ENCODE data around the gene GEMIN4.
"Not testable (repeated sequence)": the region's sequence is repeated elsewhere in the genome, so short reads cannot be mapped to it uniquely, and the experiment has no call there.

Gene GEMIN4

DNA sequence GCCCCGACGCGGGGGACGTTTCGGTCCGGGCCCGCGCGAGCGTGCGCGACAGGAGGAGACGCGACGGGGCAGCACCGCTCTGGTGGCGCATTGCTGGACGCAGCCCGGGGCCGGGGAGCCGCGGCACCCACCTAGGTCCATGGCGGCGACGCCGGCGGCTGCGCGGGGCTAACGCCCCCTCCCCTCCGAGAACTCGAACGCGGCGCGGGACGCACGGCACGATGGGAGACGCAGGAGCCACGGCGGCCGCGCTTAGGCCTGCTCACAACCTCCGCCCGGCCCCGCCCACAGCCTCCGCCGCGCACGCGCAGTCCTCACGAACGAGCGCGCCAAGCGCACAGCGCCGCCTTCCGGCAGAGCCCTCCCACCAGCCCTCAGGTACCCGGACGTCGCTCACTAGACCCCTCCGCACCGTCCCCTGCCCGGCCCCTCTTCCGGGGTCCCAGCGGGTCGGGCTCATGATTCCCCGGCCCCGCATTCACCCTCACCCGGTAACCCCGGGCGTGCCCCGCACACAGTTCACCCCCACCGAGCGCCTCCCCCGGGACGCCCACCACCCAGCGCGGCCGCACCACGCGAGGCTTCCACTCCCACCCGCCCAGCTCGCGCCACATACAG is at the start of gene GEMIN4:
GEMIN4 (minus strand) TSS at position 263 of the 618 bp plus-strand sequence; CDS start at position 141, 122 bp downstream.
- DNase-seq = peak; percentile 81

DNA sequence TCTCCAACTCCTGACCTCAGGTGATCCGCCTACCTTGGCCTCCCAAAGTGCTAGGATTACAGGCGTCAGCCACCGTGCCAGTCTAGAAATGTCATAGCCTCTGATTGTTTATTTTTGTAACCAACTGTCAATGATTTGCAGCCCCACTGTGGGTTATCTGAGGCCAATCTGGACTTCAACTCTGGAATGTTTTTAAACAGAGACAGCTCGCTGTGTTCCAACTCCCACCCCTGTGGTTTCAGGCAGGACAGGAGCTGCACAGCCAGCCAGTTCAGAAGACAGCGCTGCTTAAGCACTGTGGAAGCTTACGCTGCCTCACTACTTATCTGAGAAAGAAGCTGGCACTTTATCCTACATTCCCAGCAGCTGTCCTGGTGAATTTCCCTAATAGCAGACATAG is 49.6 kb upstream of the GEMIN4 start:
- no peak for DNase-seq

DNA sequence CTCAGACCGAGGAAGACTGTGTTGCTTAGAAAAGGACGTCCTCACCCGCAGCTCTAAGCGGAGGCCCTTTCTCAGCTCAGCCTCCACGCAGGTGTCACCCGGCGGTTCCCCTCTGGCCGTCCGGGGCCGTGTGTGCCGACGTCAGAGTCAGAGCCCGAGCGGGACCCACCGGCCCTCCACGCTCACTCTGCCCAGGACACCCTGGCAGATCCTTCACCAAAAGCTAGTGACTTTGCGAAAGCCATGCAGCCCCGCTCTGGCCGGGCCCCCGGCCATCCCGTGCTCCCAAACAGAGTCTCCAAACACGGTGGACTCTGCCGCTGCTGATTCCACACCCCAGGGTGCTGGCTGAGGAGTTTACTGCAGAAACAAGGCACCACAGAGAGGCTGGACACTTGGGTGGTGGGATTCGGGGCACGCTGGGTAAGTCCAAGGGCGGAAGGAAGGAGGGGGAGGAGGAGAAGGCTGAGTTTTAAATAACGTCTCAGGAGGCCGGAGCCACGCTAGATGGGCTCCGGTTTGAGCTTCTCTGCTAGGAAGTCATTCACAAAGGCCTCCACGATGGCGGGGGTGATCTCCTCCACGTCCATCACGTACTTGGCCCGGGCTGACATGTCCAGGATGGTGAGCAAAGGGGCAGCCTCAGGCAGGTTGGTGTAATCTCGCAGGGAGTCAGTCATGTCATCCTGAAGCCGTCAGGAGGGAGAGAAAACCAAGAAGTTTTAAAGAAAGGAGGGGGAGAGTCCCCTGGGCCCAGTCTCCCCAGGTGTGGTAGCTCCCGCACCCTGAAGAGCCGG is 48.6 kb upstream of the GEMIN4 start:
- no peak for DNase-seq

DNA sequence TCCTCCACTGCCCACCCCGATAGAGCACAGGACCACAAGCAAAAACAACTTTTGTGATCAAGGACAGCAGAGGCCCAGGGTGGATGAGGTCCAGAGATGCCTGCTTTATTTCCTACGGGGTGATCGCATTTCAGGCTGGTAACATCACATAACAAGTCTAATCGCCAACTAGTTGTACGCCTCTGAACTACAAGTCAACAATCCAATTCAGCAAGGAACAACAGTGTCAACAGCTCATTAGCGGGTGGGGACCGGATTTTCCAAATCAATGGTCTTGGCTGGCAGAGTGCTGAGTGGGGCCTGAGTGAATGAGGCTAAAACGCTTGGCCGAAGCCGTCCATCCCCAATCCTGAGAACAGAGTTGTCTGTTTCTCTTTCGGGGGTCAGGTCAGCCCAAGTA is 47.2 kb upstream of the GEMIN4 start:
- no peak for DNase-seq

DNA sequence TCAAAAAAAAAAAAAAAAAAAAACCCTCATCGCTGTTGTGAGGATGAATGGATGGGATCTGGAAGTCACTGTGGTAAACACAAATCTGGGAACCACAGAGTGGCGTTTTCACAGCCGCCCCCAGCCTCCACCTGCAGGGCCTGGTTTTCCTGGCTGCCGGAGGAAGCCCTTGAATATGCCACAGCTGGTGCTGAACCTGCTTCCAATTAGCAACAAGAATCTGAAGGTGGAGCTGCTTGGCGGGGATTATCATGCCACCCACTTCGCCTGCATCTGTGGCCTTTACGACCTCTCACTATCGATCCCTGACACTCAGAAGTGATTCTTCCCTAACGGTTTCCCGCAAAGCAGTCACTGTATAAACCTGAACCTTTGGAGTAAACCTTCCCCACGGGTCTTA is 46.2 kb upstream of the GEMIN4 start:
- DNase-seq = peak; percentile 16

DNA sequence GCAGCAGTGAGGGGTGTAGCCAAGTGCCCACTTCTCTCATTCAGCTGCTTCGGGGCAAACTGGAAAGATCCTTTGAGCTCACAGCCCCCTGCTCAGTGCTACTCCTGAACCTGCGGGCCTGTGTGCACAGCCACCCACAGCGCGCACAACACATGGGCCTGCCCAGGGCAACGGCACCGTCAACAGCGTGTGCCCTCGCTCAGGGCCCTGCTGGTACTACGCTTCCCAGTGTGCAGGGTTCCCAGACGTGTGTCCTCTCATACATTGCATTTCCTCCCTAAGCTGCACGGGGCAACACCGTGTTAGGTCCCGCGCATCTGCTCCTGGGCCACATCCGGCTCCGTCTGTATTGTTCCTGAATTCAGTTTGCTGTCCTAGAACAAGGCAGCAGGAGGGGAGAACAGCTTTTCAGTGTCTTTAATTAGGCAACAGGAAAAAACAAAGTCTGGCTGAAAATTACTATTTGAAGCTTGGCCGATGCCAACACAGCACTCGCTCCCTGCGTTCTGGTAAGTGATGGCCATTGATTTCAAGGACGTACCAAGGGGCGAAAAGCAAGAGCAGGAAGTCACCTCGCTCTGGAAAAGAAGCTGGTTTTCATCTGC is 45.3 kb upstream of the GEMIN4 start:
- peak; percentile 80 for DNase-seq

DNA sequence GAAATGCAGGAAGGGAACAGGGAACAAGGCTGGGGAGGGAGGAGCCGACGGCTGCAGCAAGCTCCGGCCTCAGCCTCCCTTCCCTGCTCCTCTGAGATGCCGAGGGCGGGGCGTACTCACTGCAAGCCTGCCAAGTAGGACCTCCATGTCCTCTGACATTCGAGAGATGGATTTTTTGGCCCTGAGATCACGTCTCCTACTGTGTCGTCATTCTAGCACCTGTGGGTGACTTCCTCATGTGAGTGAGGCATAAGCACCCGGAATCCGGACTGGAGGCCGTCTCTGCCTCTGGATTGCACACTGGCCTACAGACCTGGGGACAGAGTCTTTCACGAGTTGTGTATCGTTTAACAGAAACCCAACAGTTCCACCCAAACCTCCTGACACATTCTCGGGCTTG is 44.5 kb upstream of the GEMIN4 start:
- DNase-seq = no peak

DNA sequence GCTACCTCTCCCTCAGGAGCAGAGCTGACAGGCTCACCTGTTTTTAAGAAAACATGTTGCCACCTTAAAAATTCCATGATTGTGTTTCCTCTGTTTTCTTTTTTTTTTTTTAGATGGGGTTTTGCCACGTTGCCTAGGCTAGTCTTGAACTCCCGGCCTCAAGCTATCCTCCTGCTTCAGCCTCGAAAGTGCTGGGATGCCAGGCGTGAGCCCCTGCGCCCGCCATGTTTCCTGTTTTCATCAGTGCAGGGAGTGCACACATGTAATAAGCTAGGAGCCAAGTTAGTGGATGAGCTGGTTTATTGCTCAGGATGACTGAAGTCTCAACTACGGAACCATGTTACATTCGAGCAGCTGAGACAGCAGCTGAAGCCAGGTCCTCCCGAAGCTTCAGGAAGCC is 43.7 kb upstream of the GEMIN4 start:
- DNase-seq = no peak

DNA sequence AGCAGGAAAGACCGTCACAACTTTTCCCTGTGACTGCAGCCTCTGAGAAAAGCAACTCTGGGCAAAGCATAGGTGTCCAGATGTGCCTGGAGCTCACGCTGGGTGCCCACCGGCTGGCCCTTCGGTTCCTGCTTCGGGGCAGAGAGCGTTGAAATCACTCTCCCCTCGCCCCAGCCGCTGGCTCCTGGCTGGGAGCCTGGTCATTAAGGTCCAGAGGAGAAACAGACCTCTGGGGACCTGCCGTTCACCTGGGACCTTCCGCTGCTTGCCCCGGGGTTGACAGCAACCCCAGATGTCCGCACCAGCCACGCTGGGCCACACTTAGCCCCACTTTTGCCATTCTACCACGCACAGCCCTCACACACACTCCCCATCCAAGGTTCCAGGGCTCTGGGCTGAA is 43.2 kb upstream of the GEMIN4 start:
- DNase-seq = no peak

DNA sequence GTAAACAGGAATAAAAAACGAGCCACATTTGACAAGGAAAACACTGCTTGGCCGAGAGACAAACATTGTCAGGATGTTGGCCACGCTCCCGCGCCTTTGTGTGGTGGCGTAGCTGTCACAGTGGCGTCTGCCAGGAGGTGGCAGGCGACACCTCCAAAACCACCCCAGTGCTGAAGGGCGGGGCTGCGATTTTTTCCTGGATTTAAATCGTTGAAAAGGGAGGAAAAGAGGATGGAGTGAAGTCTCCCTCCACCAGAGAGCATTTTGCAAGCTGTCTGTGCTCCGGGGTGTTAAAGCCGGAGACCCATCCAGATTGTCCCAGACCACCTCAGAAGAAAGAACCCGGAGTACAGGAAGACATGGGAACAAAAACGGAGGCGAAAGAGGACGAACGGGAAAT is 42.8 kb upstream of the GEMIN4 start:
- peak; percentile 94 for DNase-seq

DNA sequence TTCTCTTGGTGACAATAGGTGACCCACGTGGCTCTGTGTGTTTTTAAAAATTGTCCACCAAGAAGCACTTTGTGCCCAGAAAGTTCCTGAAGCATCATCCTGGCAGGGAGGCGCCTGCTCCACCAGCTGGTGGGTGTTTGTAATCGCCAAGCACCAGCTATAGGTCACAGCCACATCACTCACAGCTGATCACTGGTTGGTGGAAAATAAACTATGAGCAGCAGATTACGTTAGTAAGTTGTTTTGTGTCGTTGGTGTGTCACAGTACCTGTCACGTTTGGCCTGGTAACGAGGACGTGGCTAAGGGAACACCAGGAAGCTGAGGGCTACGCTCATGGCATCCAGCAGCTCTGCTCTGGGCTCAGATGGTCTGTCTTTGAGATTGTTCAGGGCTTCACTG is 40.2 kb upstream of the GEMIN4 start:
- DNase-seq = no peak

DNA sequence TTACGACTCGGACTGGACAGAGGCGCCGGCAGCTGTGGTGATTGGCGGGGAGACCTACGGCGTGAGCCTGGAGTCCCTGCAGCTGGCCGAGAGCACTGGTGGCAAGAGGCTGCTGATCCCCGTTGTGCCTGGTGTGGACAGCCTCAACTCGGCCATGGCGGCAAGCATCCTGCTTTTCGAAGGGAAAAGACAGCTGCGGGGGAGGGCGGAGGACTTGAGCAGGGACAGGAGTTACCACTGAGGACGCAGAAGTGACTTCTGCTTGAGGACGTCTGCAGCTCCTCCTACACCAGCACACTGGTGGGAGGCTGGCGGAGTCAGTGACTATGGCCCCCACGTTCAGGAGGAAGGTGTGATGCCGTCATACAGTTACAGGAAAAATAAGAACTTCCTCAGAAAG is 39.8 kb upstream of the GEMIN4 start:
- no peak for DNase-seq

DNA sequence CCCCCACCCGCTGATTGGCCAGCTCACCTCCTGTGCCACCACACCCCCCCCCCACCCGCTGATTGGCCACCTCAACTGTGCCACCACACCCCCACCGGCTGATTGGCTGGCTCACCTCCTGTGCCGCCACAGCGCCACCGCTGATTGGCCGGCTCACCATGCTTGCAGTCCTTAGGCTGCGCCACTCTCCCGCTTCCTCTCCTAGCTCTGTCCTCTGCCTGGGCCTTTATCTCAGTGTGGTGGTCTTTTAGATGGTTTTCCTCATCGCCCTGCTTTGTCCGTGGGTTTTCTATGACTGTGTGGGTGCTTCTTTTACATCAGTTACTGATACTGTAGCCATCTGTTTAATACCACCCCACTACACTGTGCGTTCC is 38.8 kb upstream of the GEMIN4 start:
- not testable (repeated sequence) for DNase-seq

DNA sequence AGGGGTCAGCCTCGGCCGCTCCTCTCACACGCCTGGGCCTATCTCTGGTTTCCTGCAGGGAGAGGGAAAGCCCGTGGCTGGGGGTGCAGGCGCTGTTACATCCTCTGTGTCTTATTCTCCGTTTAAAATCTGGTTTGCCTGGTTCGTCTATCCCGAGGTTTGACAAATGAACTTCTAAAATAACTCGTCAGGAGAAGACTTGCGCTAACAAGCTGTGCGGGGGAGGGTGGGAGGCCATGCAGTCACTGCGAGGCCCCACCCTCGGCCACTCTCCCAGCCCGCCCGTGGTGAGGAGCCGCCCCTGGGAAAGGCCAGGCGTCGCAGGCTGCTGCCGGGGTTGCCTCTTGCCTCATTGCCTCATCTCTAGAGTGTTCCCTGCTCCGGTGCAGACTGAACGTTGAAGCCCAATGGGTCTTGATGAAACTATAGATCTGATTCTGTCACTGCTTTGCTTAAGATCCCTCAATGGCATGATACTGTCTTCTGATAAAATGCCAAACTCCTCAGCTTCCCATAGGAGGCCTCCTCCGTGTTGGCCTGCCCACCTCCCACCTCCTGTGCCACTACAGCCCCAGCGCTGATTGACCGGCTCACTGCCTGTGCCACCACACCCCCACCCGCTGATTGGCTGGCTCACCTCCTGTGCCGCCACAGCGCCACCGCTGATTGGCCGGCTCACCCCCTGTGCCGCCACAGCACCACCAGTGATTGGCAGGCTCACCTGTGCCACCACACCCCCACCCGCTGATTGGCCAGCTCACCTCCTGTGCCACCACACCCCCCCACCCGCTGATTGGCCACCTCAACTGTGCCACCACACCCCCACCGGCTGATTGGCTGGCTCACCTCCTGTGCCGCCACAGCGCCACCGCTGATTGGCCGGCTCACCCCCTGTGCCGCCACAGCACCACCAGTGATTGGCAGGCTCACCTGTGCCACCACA is 38.1 kb upstream of the GEMIN4 start:
- DNase-seq = not testable (repeated sequence)

DNA sequence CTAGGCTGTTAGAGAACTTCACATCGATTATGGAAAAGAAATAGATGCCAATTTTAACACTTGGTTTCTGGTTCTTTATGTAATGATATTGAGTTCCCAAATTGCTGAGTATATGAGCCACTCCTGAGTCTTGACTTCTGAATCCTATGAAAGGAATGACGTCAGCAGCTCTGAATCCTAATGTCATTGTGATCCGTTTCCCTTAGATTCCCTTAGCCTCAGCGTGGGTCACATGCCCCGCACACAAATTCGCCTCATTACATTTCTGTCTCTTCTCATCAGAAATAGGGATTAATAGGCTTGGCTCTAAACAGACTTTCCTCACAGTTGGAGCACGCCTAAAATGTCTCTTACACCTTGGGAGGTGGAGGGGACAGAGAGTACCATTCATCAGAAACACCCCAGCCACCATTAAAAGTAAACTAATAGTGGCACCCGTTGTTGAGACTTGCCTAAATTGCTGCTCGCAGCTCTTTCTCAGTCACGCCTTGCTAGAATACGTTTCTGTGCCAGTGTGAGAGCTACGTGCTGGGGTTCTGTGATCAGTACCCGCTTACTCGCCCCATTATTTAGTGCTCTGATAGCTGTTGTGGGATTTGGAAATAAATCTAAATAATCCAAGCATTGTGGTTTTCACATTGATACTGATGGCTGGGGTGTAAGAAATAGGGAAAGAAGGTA is 37.2 kb upstream of the GEMIN4 start:
- DNase-seq = no peak

DNA sequence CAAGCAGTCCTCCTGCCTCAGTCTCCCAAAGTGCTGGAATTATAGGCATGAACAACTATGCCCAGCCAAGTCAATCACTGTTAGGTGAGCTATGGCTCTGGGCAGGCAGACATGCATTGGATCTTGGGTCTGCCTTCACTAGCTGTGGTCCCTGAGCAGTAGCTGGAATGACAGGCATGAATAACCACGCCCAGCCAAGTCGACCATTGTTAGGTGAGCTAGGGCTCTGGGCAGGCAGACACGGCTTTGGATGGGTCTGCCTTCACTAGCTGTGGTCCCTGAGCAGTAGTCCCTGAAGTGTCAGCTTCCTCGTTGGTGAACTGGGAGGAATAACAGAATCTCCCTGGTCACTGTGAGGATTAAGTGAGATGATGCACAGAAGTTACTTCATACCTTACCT is 36.5 kb upstream of the GEMIN4 start:
- no peak for DNase-seq

DNA sequence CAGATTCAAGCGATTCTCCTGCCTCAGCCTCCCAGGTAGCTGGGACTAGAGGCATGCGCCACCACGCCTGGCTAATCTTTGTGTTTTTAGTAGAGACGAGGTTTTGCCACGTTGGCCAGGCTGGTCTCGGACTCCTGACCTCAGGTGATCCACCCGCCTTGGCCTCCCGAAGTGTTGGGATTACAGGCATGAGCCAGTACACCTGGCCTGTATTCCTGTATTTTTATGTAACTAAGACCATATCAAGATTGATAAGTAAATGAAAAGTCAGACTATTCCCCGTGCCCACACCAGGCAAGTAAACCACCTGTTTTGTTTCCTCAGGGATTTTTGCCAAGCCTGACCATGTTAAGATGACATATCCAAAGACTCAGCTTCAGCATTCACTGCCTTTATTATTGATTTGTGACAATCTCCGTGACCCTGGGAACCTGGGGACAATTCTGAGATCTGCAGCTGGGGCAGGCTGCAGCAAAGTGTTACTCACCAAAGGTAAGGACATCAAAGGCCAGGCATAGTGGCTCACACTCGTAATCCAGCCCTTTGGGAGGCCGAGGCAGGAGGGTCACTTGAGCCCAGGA is 35.7 kb upstream of the GEMIN4 start:
- no peak for DNase-seq

DNA sequence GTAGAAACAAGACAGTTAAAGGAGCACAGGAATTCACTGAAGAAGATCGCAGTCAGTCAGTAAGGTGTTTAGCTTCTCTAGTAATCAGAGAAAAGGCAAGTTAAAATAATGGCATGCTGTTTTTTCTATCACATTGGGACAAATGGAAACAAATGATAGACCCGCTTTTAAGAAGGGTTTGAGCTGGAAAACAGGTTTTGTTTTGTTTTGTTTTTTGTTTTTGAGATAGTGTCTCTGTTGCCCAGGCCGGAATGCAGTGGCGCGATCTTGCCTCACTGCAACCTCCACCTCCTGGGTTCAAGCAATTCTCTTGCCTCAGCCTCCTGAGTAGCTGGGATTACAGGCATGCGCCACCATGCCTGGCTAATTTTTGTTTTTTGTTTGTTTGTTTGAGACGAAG is 33.8 kb upstream of the GEMIN4 start:
- DNase-seq = not testable (repeated sequence)

DNA sequence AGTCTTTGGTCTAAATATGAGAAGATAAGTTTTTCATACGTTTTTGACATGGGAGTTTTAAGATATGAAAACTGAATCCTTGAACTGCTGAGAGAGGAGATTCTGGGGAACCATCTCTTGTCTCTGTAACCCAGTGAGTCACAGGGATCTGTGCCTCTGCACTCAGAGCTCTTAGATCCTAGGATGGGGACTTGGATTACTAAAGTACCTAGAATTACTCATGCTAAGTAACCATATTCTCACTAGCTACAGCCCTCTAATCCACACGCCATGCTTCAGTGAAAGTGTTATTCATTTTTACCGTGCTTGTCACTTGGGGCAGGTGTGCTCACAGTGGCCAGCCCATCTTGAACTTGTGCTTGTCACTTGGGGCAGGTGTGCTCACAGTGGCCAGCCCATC is 32.1 kb upstream of the GEMIN4 start:
- no peak for DNase-seq

DNA sequence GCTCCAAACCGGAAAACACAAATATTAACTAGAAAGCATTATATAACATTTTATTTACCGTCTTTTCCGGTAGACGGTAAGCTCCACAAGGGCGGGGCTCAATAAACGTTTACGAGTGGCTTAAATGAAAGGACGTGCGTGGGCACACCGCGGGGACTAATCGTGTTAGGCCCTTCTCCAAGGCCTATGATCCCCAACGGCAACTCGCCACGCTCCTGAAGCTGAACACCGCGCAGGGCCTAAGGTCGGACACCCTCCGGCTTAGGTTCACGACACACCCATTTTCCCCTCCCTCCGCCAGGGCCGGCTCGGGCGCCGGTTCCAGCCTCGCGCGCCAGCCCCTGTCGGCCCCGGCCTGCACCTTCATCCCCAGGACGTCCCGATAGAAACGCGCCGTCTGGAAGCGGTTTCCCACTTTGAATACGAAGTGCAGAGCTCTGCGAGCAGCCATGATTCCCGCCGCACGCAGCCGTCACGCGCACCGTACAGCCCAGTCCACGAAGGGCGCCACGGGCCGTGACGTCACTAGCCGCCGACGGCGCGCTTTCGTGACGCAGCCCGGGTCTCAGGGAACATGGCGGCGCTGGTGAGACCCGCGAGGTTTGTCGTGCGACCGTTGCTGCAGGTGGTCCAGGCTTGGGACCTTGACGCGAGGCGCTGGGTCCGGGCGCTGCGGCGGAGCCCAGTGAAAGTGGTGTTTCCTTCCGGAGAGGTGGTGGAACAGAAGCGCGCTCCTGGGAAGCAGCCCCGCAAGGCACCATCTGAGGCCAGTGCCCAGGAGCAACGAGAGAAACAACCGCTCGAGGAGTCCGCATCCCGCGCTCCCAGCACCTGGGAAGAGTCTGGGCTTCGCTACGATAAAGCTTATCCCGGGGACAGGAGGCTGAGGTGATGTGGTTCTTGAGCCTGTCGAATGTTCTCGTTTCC is 30.0 kb upstream of the GEMIN4 start, which contains the start of the genes GLOD4 and MRM3:
GLOD4 (minus strand) TSS at position 476 of the 927 bp plus-strand sequence; CDS start at position 451, 25 bp downstream.
MRM3 (plus strand) TSS at position 549 of the 927 bp plus-strand sequence; CDS start at position 575, 26 bp downstream.
- DNase-seq = peak; percentile 79

DNA sequence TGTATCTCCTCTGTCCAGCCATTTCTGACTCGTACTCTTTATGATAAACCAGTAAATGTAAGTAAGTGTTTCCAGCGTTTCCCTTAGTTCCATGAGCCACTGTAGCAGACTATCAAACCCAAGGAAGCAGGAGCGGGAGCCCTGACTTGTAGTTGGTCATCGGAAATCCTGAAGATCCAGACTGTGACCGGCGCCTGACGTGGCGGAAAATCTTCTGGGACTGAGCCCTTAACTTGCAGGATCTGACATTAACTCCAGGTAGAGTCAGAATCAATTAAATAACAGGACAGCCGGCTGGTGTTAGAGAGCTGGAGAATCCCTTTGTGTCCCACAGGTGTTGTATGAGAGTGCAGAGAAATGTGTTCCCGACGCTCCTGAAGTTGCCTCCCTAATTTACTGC is 26.0 kb upstream of the GEMIN4 start:
- no peak for DNase-seq
